K562 (cell line): ENCODE measurements around the gene LAIR1. TPM values are rescaled to one million over a fixed set of nuclear protein-coding genes. Genes with fewer than 3 reads are reported as not detected.

ENCODE experiments used
- CSDE1 ChIP-seq, 2 experiments: fragments of 450-650 bp; IDR thresholded peaks; 2 replicates each; pipeline ENCODE4 v1.6.1; 2016; ENCODE audit warnings: mild to moderate bottlenecking in 1 of 2
- GABPA ChIP-seq: fragments of 200-800 bp; sonication (Bioruptor generic); conservative IDR thresholded peaks from 2 replicates; pipeline ENCODE4 v1.6.1; 2016; ENCODE audit warnings: low read depth, missing genetic modification characterization, missing compliant biosample characterization
- HDAC6 ChIP-seq: IDR thresholded peaks from 2 replicates; pipeline ENCODE4 v1.6.1; 2012; ENCODE audit warnings: low read depth, mild to moderate bottlenecking, control low read depth, inconsistent platforms, low read length, moderate library complexity
- RFX1 ChIP-seq: fragments of 450-650 bp; IDR thresholded peaks from 2 replicates; pipeline ENCODE4 v1.6.1; 2016; ENCODE audit warnings: mild to moderate bottlenecking, moderate library complexity
- ZNF589 ChIP-seq: fragments of 200-800 bp; sonication (Bioruptor generic); IDR thresholded peaks from 2 replicates; pipeline ENCODE4 v1.6.1; 2016; ENCODE audit warnings: low read depth, missing genetic modification characterization, missing compliant biosample characterization
- polyA plus RNA-seq, 8 experiments: library from polyadenylated mRNA; depleted of rRNA in 4 of 8; stranded (reverse) in 5 of 8; unstranded in 3 of 8; fragments of >200 nt; fragmentation: Nextera tagmentation in 2 of 8; fragmentation: Illumina TruSeq in 1 of 8; extraction: Ambion mirVana in 2 of 8; extraction: Trizol in 1 of 8; gene quantifications; 2 replicates each; pipeline versions ENCODE4 v1.2.1 to v1.2.3, GENCODE V29; 2011 to 2014; ENCODE audit warnings: inconsistent platforms in 1 of 8, missing spikeins in 1 of 8
- total RNA-seq, 7 experiments: library from RNA; depleted of rRNA in 6 of 7; stranded (reverse); fragments of >200 nt in 6 of 7; fragmentation: Illumina TruSeq in 2 of 7; extraction: Trizol in 2 of 7; gene quantifications; 2 replicates each; pipeline versions ENCODE4 v1.2.1 to v1.2.3, GENCODE V29; 2011 to 2021; ENCODE audit warnings: low replicate concordance in 1 of 7
- TF ChIP-seq, protein P1 (sequence below): sonication (generic); formaldehyde crosslinking; IDR thresholded peaks from 2 replicates; pipeline ENCODE4 v1.8.0; 2022; ENCODE audit warnings: missing genetic modification reagents, mild to moderate bottlenecking, borderline replicate concordance
- TF ChIP-seq, protein P2 (sequence below): fragments of 250-450 bp; sonication (Bioruptor Pico); IDR thresholded peaks from 2 replicates; pipeline ENCODE4 v1.5.0; 2021; ENCODE audit warnings: mild to moderate bottlenecking, moderate library complexity
- TF ChIP-seq, protein P3 (sequence below): fragments of 450-650 bp; formaldehyde crosslinking; IDR thresholded peaks from 2 replicates; pipeline ENCODE4 v1.4.0; 2022; ENCODE audit warnings: missing genetic modification characterization
- TF ChIP-seq, protein P4 (sequence below): fragments of 200-800 bp; sonication (Bioruptor generic); IDR thresholded peaks from 2 replicates; pipeline ENCODE4 v1.6.1; 2017; ENCODE audit warnings: missing genetic modification characterization, missing compliant biosample characterization
- TF ChIP-seq, protein P5 (sequence below): fragments of 450-650 bp; IDR thresholded peaks from 2 replicates; pipeline ENCODE4 v1.6.1; 2014; ENCODE audit warnings: low read depth, mild to moderate bottlenecking, moderate library complexity, borderline replicate concordance
- TF ChIP-seq, protein P6 (sequence below): fragments of 250-450 bp; sonication (Bioruptor Pico); IDR thresholded peaks from 2 replicates; pipeline ENCODE4 v1.8.0; 2021; ENCODE audit warnings: moderate library complexity, mild to moderate bottlenecking, inconsistent platforms

LAIR1 gene
- total and polyA plus RNA-seq, 9 of the 15 experiments (the other 6 are each of a cell fraction or from before 2014, with no cell fraction given) = 0.12 to 0.54 (median 0.24) TPM; not detected in 6

DNA sequence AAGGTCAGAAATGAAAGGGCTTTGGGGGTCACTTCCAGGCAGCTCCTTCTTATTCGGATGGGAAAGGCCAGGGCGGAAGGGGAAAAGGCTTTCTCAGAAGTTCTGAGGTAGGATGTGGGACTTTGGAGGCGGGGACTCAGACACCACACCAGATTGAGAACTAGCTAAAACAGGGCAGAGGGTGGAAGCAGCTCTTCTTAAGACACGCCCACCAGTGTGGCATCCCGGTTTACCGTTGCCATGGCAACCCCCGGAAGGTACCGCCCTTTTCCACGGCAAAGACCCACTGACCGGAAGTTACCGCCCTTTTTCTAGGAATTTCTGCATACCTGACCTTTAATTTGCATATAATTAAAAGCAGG lies 48.0 kb downstream of the LAIR1 start (continued):
- TF ChIP-seq, protein P1, sequence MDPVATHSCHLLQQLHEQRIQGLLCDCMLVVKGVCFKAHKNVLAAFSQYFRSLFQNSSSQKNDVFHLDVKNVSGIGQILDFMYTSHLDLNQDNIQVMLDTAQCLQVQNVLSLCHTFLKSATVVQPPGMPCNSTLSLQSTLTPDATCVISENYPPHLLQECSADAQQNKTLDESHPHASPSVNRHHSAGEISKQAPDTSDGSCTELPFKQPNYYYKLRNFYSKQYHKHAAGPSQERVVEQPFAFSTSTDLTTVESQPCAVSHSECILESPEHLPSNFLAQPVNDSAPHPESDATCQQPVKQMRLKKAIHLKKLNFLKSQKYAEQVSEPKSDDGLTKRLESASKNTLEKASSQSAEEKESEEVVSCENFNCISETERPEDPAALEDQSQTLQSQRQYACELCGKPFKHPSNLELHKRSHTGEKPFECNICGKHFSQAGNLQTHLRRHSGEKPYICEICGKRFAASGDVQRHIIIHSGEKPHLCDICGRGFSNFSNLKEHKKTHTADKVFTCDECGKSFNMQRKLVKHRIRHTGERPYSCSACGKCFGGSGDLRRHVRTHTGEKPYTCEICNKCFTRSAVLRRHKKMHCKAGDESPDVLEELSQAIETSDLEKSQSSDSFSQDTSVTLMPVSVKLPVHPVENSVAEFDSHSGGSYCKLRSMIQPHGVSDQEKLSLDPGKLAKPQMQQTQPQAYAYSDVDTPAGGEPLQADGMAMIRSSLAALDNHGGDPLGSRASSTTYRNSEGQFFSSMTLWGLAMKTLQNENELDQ (CRISPR knock-in tag) = no peak
- TF ChIP-seq, protein P2, sequence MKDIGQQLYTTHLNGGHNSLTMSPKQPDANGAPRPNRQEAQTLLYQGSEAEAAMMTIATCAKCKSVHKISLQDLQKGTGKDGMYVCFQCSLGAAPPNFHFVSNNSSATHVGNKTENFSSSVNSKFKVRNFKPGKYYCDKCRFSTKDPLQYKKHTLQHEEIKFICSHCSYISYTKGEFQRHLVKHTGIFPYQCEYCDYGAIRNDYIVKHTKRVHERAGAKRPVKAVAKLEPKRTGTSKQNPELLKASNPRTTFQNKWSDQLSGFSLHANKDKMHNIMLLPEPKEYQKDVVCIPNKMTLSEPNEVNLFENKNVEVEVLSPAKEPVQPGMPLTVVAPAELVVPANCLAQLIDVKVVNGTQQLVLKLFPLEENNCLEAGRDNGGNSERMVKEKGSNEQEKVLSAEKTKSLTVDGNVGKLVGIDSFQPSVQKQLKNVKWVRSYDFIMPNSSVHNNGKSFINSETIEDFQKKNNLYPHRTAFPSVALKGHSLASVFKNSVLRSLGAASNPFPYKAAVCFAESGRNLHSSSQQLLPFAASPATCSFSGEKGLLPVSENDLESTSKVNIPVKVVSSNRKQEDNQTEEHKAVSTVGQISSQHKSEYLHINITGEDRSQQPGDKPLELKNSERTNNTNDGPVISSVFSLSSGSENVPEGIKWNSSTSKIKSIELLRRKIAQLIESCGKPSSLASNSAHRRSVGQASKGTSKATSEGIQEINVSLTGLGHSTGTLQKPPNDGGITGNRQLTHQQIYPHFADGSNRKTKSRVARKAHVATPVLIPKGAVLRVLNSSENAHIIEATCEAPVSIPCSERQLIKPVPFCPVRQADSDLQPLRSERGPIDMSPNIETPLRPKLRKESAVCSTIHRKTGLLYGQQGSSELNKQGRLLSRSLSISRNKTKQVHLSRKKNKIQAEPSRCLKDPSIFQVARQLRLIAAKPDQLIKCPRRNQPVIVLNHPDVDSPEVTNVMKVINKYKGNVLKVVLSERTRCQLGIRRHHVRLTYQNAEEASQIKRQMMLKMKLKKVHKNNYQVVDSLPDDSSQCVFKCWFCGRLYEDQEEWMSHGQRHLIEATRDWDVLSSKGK = no peak
- TF ChIP-seq CSDE1 (IDR thresholded peaks at IDR 0.05) = no peak
- peak; percentile 91 for TF ChIP-seq RFX1
- TF ChIP-seq HDAC6 = no peak
- TF ChIP-seq GABPA (tag) = peak; percentile 45
- TF ChIP-seq, protein P3, sequence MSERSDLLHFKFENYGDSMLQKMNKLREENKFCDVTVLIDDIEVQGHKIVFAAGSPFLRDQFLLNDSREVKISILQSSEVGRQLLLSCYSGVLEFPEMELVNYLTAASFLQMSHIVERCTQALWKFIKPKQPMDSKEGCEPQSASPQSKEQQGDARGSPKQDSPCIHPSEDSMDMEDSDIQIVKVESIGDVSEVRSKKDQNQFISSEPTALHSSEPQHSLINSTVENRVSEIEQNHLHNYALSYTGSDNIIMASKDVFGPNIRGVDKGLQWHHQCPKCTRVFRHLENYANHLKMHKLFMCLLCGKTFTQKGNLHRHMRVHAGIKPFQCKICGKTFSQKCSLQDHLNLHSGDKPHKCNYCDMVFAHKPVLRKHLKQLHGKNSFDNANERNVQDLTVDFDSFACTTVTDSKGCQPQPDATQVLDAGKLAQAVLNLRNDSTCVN (CRISPR knock-in tag) = no peak
- no peak for TF ChIP-seq ZNF589 (CRISPR knock-in tag)
- TF ChIP-seq, protein P4, sequence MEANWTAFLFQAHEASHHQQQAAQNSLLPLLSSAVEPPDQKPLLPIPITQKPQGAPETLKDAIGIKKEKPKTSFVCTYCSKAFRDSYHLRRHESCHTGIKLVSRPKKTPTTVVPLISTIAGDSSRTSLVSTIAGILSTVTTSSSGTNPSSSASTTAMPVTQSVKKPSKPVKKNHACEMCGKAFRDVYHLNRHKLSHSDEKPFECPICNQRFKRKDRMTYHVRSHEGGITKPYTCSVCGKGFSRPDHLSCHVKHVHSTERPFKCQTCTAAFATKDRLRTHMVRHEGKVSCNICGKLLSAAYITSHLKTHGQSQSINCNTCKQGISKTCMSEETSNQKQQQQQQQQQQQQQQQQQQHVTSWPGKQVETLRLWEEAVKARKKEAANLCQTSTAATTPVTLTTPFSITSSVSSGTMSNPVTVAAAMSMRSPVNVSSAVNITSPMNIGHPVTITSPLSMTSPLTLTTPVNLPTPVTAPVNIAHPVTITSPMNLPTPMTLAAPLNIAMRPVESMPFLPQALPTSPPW (CRISPR knock-in tag) = no peak
- TF ChIP-seq, protein P5, sequence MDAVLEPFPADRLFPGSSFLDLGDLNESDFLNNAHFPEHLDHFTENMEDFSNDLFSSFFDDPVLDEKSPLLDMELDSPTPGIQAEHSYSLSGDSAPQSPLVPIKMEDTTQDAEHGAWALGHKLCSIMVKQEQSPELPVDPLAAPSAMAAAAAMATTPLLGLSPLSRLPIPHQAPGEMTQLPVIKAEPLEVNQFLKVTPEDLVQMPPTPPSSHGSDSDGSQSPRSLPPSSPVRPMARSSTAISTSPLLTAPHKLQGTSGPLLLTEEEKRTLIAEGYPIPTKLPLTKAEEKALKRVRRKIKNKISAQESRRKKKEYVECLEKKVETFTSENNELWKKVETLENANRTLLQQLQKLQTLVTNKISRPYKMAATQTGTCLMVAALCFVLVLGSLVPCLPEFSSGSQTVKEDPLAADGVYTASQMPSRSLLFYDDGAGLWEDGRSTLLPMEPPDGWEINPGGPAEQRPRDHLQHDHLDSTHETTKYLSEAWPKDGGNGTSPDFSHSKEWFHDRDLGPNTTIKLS = no peak
- TF ChIP-seq, protein P6, sequence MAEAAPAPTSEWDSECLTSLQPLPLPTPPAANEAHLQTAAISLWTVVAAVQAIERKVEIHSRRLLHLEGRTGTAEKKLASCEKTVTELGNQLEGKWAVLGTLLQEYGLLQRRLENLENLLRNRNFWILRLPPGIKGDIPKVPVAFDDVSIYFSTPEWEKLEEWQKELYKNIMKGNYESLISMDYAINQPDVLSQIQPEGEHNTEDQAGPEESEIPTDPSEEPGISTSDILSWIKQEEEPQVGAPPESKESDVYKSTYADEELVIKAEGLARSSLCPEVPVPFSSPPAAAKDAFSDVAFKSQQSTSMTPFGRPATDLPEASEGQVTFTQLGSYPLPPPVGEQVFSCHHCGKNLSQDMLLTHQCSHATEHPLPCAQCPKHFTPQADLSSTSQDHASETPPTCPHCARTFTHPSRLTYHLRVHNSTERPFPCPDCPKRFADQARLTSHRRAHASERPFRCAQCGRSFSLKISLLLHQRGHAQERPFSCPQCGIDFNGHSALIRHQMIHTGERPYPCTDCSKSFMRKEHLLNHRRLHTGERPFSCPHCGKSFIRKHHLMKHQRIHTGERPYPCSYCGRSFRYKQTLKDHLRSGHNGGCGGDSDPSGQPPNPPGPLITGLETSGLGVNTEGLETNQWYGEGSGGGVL = no peak
